ENCODE measurements around the gene FOXP2. TPM values are rescaled to one million over a fixed set of nuclear protein-coding genes. Genes with fewer than 3 reads are reported as not detected.
A peak's percentile ranks its signal among the peaks of the same experiment; 100 is the strongest.

The FOXP2 gene
- total and polyA plus RNA-seq, 2 of the 4 experiments (the other 2 are of a cell fraction) = 0.89 to 1.1 TPM

DNA sequence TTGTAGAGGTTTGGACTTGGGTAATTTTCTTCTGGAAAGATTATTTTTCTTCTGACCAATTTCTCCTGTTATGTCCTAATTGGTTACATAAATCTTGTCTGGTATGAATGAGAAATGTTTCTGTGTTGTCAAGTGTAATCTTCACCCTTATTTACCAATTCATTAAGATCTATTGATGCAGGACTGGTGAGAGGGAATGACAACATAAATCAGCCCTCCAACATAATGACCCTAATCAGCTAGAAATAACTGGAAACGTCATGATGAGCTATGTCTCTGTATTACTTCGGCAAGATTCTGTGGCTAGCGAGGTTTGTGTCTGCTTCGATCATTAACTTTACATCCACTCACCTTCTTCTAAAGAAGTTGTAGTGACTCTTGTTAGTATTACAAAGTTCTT, 3.5 kb downstream of the FOXP2 start:
- Histone ChIP-seq H3K14ac (replicated peaks; ENCODE audit: low read depth, low read length) (no peak overlapping the region), H3K4ac (ENCODE audit: low read depth, low read length) (no peak overlapping the region), H2AK9ac (replicated peaks; ENCODE audit: low read depth, low read length, poor library complexity) (no peak overlapping the region), H4K8ac (ENCODE audit: low read depth in 2 of 2, low read length in 2 of 2) (no peak overlapping the region), H3K9me3 (ENCODE audit: control insufficient read depth, insufficient read depth, low read length) (no peaks in the 10 kb centered on the region), H4K20me1 (ENCODE audit: insufficient read depth, low read length) (no peaks in the 10 kb centered on the region), H3K4me3 (ENCODE audit: insufficient read depth, low read depth, low read length) (no peak overlapping the region), H3K27ac (ENCODE audit: insufficient read depth, low read length) (no peak overlapping the region), H2BK120ac (ENCODE audit: low read depth, low read length) (0 out of 2 replicates have a peak overlapping the region, but pooled peaks have one; percentile 28), H3K4me2 (ENCODE audit: low read depth, low read length) (no peak overlapping the region), H2AFZ (replicated peaks; ENCODE audit: low read length, poor library complexity) (no peak overlapping the region), H4K91ac (ENCODE audit: insufficient read depth, low read depth, low read length) (no peak overlapping the region), H3K56ac (ENCODE audit: extremely low read depth, insufficient read depth, low read length) (no peak overlapping the region), H3K27me3 (ENCODE audit: control insufficient read depth, insufficient read depth, low read length) (no peaks in the 10 kb centered on the region), H3K23ac (ENCODE audit: low read depth, low read length) (no peak overlapping the region), H4K5ac (ENCODE audit: low read depth, low read length) (no peak overlapping the region), H2BK5ac (ENCODE audit: low read depth, low read length, poor library complexity, severe bottlenecking) (no peak overlapping the region), H3K9ac (ENCODE audit: low read depth, low read length) (no peak overlapping the region), H3K9me1 (ENCODE audit: insufficient read depth, low read length) (peaks cover 6% of the 10 kb centered on the region; the same call in 1 of the 2 replicates), H2BK20ac (ENCODE audit: low read depth, low read length) (no peak overlapping the region; the same call in 1 of the 2 replicates), H3K79me1 (ENCODE audit: low read depth in 1 of 2, low read length in 2 of 2) (no peaks in the 10 kb centered on the region), H3K4me1 (ENCODE audit: control insufficient read depth, insufficient read depth, low read length) (peaks cover 13% of the 10 kb centered on the region), H3K36me3 (ENCODE audit: control insufficient read depth, insufficient read depth, low read length) (no peaks in the 10 kb centered on the region), H2AK5ac (ENCODE audit: low read depth, low read length) (no peak overlapping the region), H2BK15ac (ENCODE audit: low read depth, low read length) (no peak overlapping the region), H3K18ac (ENCODE audit: low read depth, low read length) (no peak overlapping the region)
- no TSS peak for BruUV-seq (replicated peaks)
- intact Hi-C loops (cut with micrococcal nuclease) (no loop called here), dilution Hi-C loops (cut with HindIII; ENCODE audit: low sequenced_read_pairs, unreplicated experiment) (no loop called here), in situ Hi-C loops (cut with MboI; ENCODE audit: low sequenced_read_pairs) (no loop called here)
- POLR2A ChIA-PET (ENCODE audit: unreplicated experiment) = no interaction called here
- CTCF ChIA-PET = interaction anchor here (1.3 kb wide), 1 partner anchor 9 kb away, joined by 9 read pairs; no protein-coding TSS in a partner anchor
- WGBS, 2 experiments (ENCODE audit: extremely low coverage in 2 of 2, insufficient read length in 1 of 2) = no CpG with 5 or more reads among the region's 4 CpGs
- ATAC-seq (ENCODE audit: low read depth) = no peak
- TF ChIP-seq CHD1 (IDR thresholded peaks at IDR 0.05; ENCODE audit: low read depth, low read length) = no peak
- TF ChIP-seq RAD21 (IDR thresholded peaks at IDR 0.05; ENCODE audit: low read length) = no peak
- no peak for TF ChIP-seq MAZ (IDR thresholded peaks at IDR 0.05; ENCODE audit: borderline replicate concordance, low read depth, low read length)
- TF ChIP-seq POLR2A (IDR thresholded peaks at IDR 0.05; ENCODE audit: low read depth, low read length) = no peak
- TF ChIP-seq, protein P1, sequence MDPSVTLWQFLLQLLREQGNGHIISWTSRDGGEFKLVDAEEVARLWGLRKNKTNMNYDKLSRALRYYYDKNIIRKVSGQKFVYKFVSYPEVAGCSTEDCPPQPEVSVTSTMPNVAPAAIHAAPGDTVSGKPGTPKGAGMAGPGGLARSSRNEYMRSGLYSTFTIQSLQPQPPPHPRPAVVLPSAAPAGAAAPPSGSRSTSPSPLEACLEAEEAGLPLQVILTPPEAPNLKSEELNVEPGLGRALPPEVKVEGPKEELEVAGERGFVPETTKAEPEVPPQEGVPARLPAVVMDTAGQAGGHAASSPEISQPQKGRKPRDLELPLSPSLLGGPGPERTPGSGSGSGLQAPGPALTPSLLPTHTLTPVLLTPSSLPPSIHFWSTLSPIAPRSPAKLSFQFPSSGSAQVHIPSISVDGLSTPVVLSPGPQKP (IDR thresholded peaks at IDR 0.05; ENCODE audit: borderline replicate concordance, low read depth, low read length) = no peak
- TF ChIP-seq, protein P2, sequence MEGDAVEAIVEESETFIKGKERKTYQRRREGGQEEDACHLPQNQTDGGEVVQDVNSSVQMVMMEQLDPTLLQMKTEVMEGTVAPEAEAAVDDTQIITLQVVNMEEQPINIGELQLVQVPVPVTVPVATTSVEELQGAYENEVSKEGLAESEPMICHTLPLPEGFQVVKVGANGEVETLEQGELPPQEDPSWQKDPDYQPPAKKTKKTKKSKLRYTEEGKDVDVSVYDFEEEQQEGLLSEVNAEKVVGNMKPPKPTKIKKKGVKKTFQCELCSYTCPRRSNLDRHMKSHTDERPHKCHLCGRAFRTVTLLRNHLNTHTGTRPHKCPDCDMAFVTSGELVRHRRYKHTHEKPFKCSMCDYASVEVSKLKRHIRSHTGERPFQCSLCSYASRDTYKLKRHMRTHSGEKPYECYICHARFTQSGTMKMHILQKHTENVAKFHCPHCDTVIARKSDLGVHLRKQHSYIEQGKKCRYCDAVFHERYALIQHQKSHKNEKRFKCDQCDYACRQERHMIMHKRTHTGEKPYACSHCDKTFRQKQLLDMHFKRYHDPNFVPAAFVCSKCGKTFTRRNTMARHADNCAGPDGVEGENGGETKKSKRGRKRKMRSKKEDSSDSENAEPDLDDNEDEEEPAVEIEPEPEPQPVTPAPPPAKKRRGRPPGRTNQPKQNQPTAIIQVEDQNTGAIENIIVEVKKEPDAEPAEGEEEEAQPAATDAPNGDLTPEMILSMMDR (conservative IDR thresholded peaks at IDR 0.05; ENCODE audit: low read depth, low read length) = no peak
- no peak for TF ChIP-seq CEBPB (IDR thresholded peaks at IDR 0.05; ENCODE audit: low read depth, low read length)
- TF ChIP-seq, protein P3, sequence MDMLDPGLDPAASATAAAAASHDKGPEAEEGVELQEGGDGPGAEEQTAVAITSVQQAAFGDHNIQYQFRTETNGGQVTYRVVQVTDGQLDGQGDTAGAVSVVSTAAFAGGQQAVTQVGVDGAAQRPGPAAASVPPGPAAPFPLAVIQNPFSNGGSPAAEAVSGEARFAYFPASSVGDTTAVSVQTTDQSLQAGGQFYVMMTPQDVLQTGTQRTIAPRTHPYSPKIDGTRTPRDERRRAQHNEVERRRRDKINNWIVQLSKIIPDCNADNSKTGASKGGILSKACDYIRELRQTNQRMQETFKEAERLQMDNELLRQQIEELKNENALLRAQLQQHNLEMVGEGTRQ (IDR thresholded peaks at IDR 0.05; ENCODE audit: low read depth, low read length) = no peak
- TF ChIP-seq BHLHE40 (IDR thresholded peaks at IDR 0.05; ENCODE audit: low read depth, low read length) = no peak
- TF ChIP-seq SMC3 (IDR thresholded peaks at IDR 0.05; ENCODE audit: low read depth, low read length) = no peak
- TF ChIP-seq NFE2L2 (IDR thresholded peaks at IDR 0.05; ENCODE audit: low read depth, low read length) = no peak
- no peak for TF ChIP-seq MAFK (IDR thresholded peaks at IDR 0.05; ENCODE audit: low read depth, low read length)
- no peak for TF ChIP-seq RFX5 (IDR thresholded peaks at IDR 0.05; ENCODE audit: low read depth, low read length)
- no peak for TF ChIP-seq MXI1 (IDR thresholded peaks at IDR 0.05; ENCODE audit: borderline replicate concordance, low read depth, low read length)
- TF ChIP-seq FOS (IDR thresholded peaks at IDR 0.05; ENCODE audit: low read depth, low read length) = no peak
- no peak for TF ChIP-seq RCOR1 (IDR thresholded peaks at IDR 0.05; ENCODE audit: insufficient replicate concordance, low read length)
- no peak for DNase-seq

Data from IMR-90 (cell line).